Liver (tissue), 9 donors: ENCODE data around the gene GPR33. TPM values are rescaled to one million over a fixed set of nuclear protein-coding genes. Genes with fewer than 3 reads are reported as not detected.

Experiments used
- DNase-seq: peaks from one replicate; pipeline ENCODE4 v3.0.0-alpha.2; 2017; ENCODE audit warnings: low spot score
- H3K27ac ChIP-seq, 2 donors: one replicate each; pipeline ENCODE4 v1.7.0; 2013; ENCODE audit warnings: inconsistent platforms in 2 of 2, low read length in 2 of 2, control low read depth in 1 of 2, low read depth in 1 of 2, mild to moderate bottlenecking in 1 of 2
- H3K27me3 ChIP-seq, 4 donors: one replicate each; pipeline versions ENCODE4 v1.6.1 to v1.7.0; 2013; ENCODE audit warnings: low read length in 3 of 4, inconsistent platforms in 1 of 4, mild to moderate bottlenecking in 1 of 4, moderate library complexity in 1 of 4; ENCODE audit not compliant: control insufficient read depth in 4 of 4, insufficient read depth in 4 of 4
- H3K36me3 ChIP-seq, 4 donors: one replicate each; pipeline versions ENCODE4 v1.6.1 to v1.7.0; 2013; ENCODE audit warnings: low read length in 3 of 4, mild to moderate bottlenecking in 3 of 4, low read depth in 1 of 4, moderate library complexity in 1 of 4; ENCODE audit not compliant: control insufficient read depth in 4 of 4, insufficient read depth in 3 of 4
- H3K4me1 ChIP-seq, 4 donors: one replicate each; pipeline versions ENCODE4 v1.6.1 to v1.7.0; 2013; ENCODE audit warnings: low read length in 3 of 4, mild to moderate bottlenecking in 3 of 4, moderate library complexity in 1 of 4; ENCODE audit not compliant: control insufficient read depth in 4 of 4, insufficient read depth in 4 of 4
- H3K4me3 ChIP-seq, 3 donors: one replicate each; pipeline versions ENCODE4 v1.6.1 to v1.7.0; 2013; ENCODE audit warnings: low read length in 3 of 3, control low read depth in 1 of 3, low read depth in 1 of 3, mild to moderate bottlenecking in 1 of 3
- H3K9ac ChIP-seq, 2 donors: one replicate each; pipeline ENCODE4 v1.7.0; 2013; ENCODE audit warnings: low read length in 2 of 2, mild to moderate bottlenecking in 2 of 2, moderate library complexity in 2 of 2, control low read depth in 1 of 2, low read depth in 1 of 2
- H3K9me3 ChIP-seq, 4 donors: one replicate each; pipeline versions ENCODE4 v1.6.1 to v1.7.0; 2013; ENCODE audit warnings: low read length in 3 of 4; ENCODE audit not compliant: control insufficient read depth in 4 of 4
- ATF3 ChIP-seq: IDR thresholded peaks from 2 replicates; pipeline ENCODE4 v1.6.1; 2016; ENCODE audit warnings: antibody characterized with exemption
- CTCF ChIP-seq: fragments of 150-350 bp; IDR thresholded peaks from 2 replicates; pipeline ENCODE4 v1.5.1; 2017; ENCODE audit warnings: improper control_type of control experiment, low read depth, low read length; ENCODE audit not compliant: missing input control
- FOXA1 ChIP-seq: IDR thresholded peaks from 2 replicates; pipeline ENCODE4 v1.6.1; 2016; ENCODE audit warnings: antibody characterized with exemption
- HNF4G ChIP-seq: IDR thresholded peaks from 2 replicates; pipeline ENCODE4 v1.6.1; 2016; ENCODE audit warnings: antibody characterized with exemption
- NR2F2 ChIP-seq: IDR thresholded peaks from 2 replicates; pipeline ENCODE4 v1.6.1; 2016; ENCODE audit warnings: antibody characterized with exemption
- REST ChIP-seq: IDR thresholded peaks from 2 replicates; pipeline ENCODE4 v1.6.1; 2016; ENCODE audit warnings: antibody characterized with exemption, mild to moderate bottlenecking
- RXRA ChIP-seq, 2 donors: IDR thresholded peaks; 2 replicates each; pipeline ENCODE4 v1.6.1; 2017 to 2018; ENCODE audit warnings: antibody characterized with exemption in 2 of 2, mild to moderate bottlenecking in 1 of 2
- SP1 ChIP-seq: IDR thresholded peaks from 2 replicates; pipeline ENCODE4 v1.6.1; 2018; ENCODE audit warnings: antibody characterized with exemption, mild to moderate bottlenecking
- TAF1 ChIP-seq: conservative IDR thresholded peaks from 2 replicates; pipeline ENCODE4 v1.6.1; 2016; ENCODE audit warnings: antibody characterized with exemption, mild to moderate bottlenecking
- ZBTB33 ChIP-seq: IDR thresholded peaks from 2 replicates; pipeline ENCODE4 v1.6.1; 2016; ENCODE audit warnings: antibody characterized with exemption
- WGBS: extraction: QIAGEN DNeasy Blood & Tissue Kit; methylation state at CpG from one replicate; pipeline ENCODE4 v1.1.7; 2013; 5-methylcytosine and 5-hydroxymethylcytosine counted together
- polyA plus RNA-seq, 2 donors: library from polyadenylated mRNA; stranded (reverse) in 1 of 2; unstranded in 1 of 2; fragments of 200-250 nt in 1 of 2; fragments of >200 nt in 1 of 2; fragmentation: Nextera tagmentation in 1 of 2; extraction: Ambion mirVana in 1 of 2; gene quantifications; one replicate each; pipeline versions ENCODE4 v1.2.1 to v1.2.3, GENCODE V29; 2013 to 2015
- total RNA-seq, 2 donors: library from RNA; depleted of rRNA; stranded (reverse); fragments of >200 nt; gene quantifications; one replicate each; pipeline ENCODE4 v1.2.3, GENCODE V29; 2014
- donor health status: healthy.
- donor health status: healthy.
- donor health status: healthy.
- donor health status: healthy.
- donor health status: healthy.

GPR33 gene
- total and polyA plus RNA-seq, 4 donors, result not detected

GRCh38 chr14:31508135-31508534 lies 20.3 kb upstream of the GPR33 start (continued):
- TF ChIP-seq ZBTB33 (no peak), HNF4G (no peak)

GRCh38 chr14:31505411-31505810 lies 17.6 kb upstream of the GPR33 start:
- Histone ChIP-seq H3K9me3 (no peaks in the 10 kb centered on the region), H3K4me3 (no peak overlapping the region), H3K27me3 (no peaks in the 10 kb centered on the region), H3K4me1 (no peaks in the 10 kb centered on the region), H3K9ac (no peak overlapping the region), H3K27ac (no peak overlapping the region), H3K36me3 (no peaks in the 10 kb centered on the region)
- DNase-seq, result no peak
- 61% methylated on average over 1 of the region's 1 CpG for WGBS
- TF ChIP-seq FOXA1, result no peak
- TF ChIP-seq NR2F2, result peak; percentile 54
- TF ChIP-seq TAF1, result no peak

- no peaks in the 10 kb centered on the region for H3K27me3 ChIP-seq
- H3K4me1 ChIP-seq, result no peaks in the 10 kb centered on the region
- H3K36me3 ChIP-seq, result no peaks in the 10 kb centered on the region
- DNase-seq, result no peak
- H3K27ac ChIP-seq, result no peak overlapping the region
- no peak overlapping the region for H3K9ac ChIP-seq
- H3K4me3 ChIP-seq, result no peak overlapping the region
- TF ChIP-seq ATF3, result no peak
- TF ChIP-seq REST, result no peak
- no peak for TF ChIP-seq SP1
- TF ChIP-seq RXRA (IDR thresholded peaks at IDR 0.05), result no peak
- no peak for TF ChIP-seq CTCF
- WGBS, result 67% methylated on average over 2 of the region's 2 CpGs
- no peaks in the 10 kb centered on the region for H3K9me3 ChIP-seq
These were observed 14.0 kb upstream of the GPR33 start for GRCh38 chr14:31501870-31502269.
